CD14-positive monocyte (primary cell): ENCODE results near the gene PPP1R9B. TPM values are rescaled to one million over a fixed set of nuclear protein-coding genes. Genes with fewer than 3 reads are reported as not detected.

Experiments
- DNase-seq, 3 donors: peaks; one replicate each; pipeline ENCODE4 v3.0.0-alpha.2; 2011 to 2022
- H2AFZ ChIP-seq: 2 replicates; pipeline ENCODE4 v1.6.0; 2012; ENCODE audit warnings: mild to moderate bottlenecking, low read depth, low read length, inconsistent platforms; ENCODE audit not compliant: insufficient read depth, poor library complexity, severe bottlenecking
- H3K27ac ChIP-seq, 2 donors: 1 replicate in 1 of 2; 2 replicates in 1 of 2; pipeline ENCODE4 v1.5.1; 2012 to 2013; ENCODE audit warnings: low read length in 2 of 2, control low read depth in 1 of 2, inconsistent platforms in 1 of 2, low read depth in 1 of 2, mild to moderate bottlenecking in 1 of 2
- H3K27me3 ChIP-seq, 2 donors: one replicate each; pipeline versions ENCODE4 v1.6.0 to v1.6.1; 2011 to 2013; ENCODE audit warnings: low read length in 2 of 2; ENCODE audit not compliant: control insufficient read depth in 2 of 2, insufficient read depth in 2 of 2
- H3K36me3 ChIP-seq, 2 donors: replicated peaks in 1 of 2; 1 replicate in 1 of 2; 2 replicates in 1 of 2; pipeline versions ENCODE4 v1.5.1 to v1.6.1; 2012 to 2013; ENCODE audit warnings: low read length in 2 of 2, control low read depth in 1 of 2, inconsistent platforms in 1 of 2, mild to moderate bottlenecking in 1 of 2; ENCODE audit not compliant: insufficient read depth in 2 of 2, control insufficient read depth in 1 of 2
- H3K4me1 ChIP-seq, 2 donors: 1 replicate in 1 of 2; 2 replicates in 1 of 2; pipeline versions ENCODE4 v1.5.1 to v1.6.1; 2012 to 2013; ENCODE audit warnings: low read length in 2 of 2, control low read depth in 1 of 2, inconsistent platforms in 1 of 2, mild to moderate bottlenecking in 1 of 2, moderate library complexity in 1 of 2; ENCODE audit not compliant: insufficient read depth in 2 of 2, control insufficient read depth in 1 of 2
- H3K4me2 ChIP-seq: replicated peaks from 2 replicates; pipeline ENCODE3; 2012; ENCODE audit warnings: low read length, moderate library complexity, mild to moderate bottlenecking; ENCODE audit not compliant: poor library complexity, severe bottlenecking; ENCODE audit errors: extremely low read depth
- H3K4me3 ChIP-seq, 3 experiments: fragments of 200-600 bp in 1 of 3; sonication (generic) in 1 of 3; replicated peaks in 1 of 3; 1 replicate in 2 of 3; 2 replicates in 1 of 3; pipeline ENCODE4 v1.5.1; 2011 to 2013; ENCODE audit warnings: low read length in 3 of 3, mild to moderate bottlenecking in 3 of 3, control low read depth in 2 of 3, low read depth in 2 of 3, inconsistent platforms in 1 of 3, moderate library complexity in 1 of 3
- H3K79me2 ChIP-seq: 2 replicates; pipeline ENCODE4 v1.6.0; 2012; ENCODE audit warnings: mild to moderate bottlenecking, control low read depth, inconsistent platforms, low read length, moderate library complexity; ENCODE audit not compliant: insufficient read depth
- H3K9ac ChIP-seq: 2 replicates; pipeline ENCODE4 v1.6.0; 2017; ENCODE audit warnings: low read length, mild to moderate bottlenecking; ENCODE audit not compliant: insufficient read depth, poor library complexity, severe bottlenecking
- H3K9me3 ChIP-seq, 2 donors: replicated peaks in 1 of 2; 1 replicate in 1 of 2; 2 replicates in 1 of 2; pipeline versions ENCODE4 v1.5.1 to v1.6.1; 2012 to 2013; ENCODE audit warnings: low read length in 2 of 2, control low read depth in 1 of 2; ENCODE audit not compliant: control insufficient read depth in 1 of 2, insufficient read depth in 1 of 2
- H4K20me1 ChIP-seq: 2 replicates; pipeline ENCODE4 v1.6.0; 2012; ENCODE audit warnings: mild to moderate bottlenecking, low read length, control low read depth, moderate library complexity; ENCODE audit not compliant: insufficient read depth
- H3K27ac Mint-ChIP-seq, 7 donors: one replicate each; pipeline ENCODE4 v1.8.0; 2020; ENCODE audit warnings: mild to moderate bottlenecking in 7 of 7, mixed read lengths in 7 of 7, moderate library complexity in 6 of 7, inconsistent platforms in 2 of 7
- H3K27me3 Mint-ChIP-seq, 3 donors: one replicate each; pipeline ENCODE4 v1.8.0; 2021 to 2022; ENCODE audit warnings: low read depth in 3 of 3, mild to moderate bottlenecking in 3 of 3, mixed read lengths in 3 of 3, moderate library complexity in 3 of 3, inconsistent platforms in 1 of 3
- H3K36me3 Mint-ChIP-seq, 2 donors: one replicate each; pipeline ENCODE4 v1.8.0; 2020; ENCODE audit warnings: mixed read lengths in 2 of 2, inconsistent platforms in 1 of 2, mild to moderate bottlenecking in 1 of 2
- H3K4me1 Mint-ChIP-seq: one replicate; pipeline ENCODE4 v1.8.0; 2020; ENCODE audit warnings: mild to moderate bottlenecking, mixed read lengths
- H3K4me3 Mint-ChIP-seq, 2 donors: one replicate each; pipeline ENCODE4 v1.8.0; 2020; ENCODE audit warnings: mild to moderate bottlenecking in 2 of 2, mixed read lengths in 2 of 2, moderate library complexity in 1 of 2
- H3K9me3 Mint-ChIP-seq, 7 donors: one replicate each; pipeline ENCODE4 v1.8.0; 2020 to 2022; ENCODE audit warnings: mixed read lengths in 7 of 7, mild to moderate bottlenecking in 6 of 7, moderate library complexity in 6 of 7, inconsistent platforms in 2 of 7
- WGBS: methylation state at CpG from one replicate; pipeline ENCODE4 v1.1.5; 2013; ENCODE audit warnings: missing lambda C conversion rate; ENCODE audit not compliant: insufficient coverage; 5-methylcytosine and 5-hydroxymethylcytosine counted together
- intact Hi-C, 2 donors: fragments of 100-400 bp; cut with micrococcal nuclease; formaldehyde crosslinking; loops; one replicate each; pipeline versions ENCODE4 v1.15.0 to v1.15.1; 2023
- polyA plus RNA-seq, 3 donors: library from polyadenylated mRNA; depleted of rRNA in 1 of 3; unstranded in 2 of 3; stranded (reverse) in 1 of 3; fragments of 300-500 nt in 2 of 3; fragments of >200 nt in 1 of 3; fragmentation: Illumina TruSeq in 2 of 3; gene quantifications; 1 replicate in 2 of 3; 2 replicates in 1 of 3; pipeline ENCODE4 v1.2.3, GENCODE V29; 2012 to 2021
- TF ChIP-seq, protein P1 (sequence below): fragments of 200-600 bp; IDR thresholded peaks from one replicate; pipeline ENCODE4 v1.8.0; 2022; ENCODE audit warnings: antibody characterized with exemption, mild to moderate bottlenecking

Gene PPP1R9B
- polyA plus RNA-seq, 3 donors: 0.61 to 86.9 (median 1.3) TPM

GRCh38 chr17:50128441-50129352 is 21.8 kb downstream of the PPP1R9B start:
- H3K4me3 Mint-ChIP-seq: peak overlapping the region; percentile 45 to 95
- intact Hi-C loops: no loop called here
- Histone ChIP-seq H3K9me3 (peaks cover 3 to 13% of the 10 kb centered on the region in 2 donors), H3K4me2 (peak overlapping the region; percentile 42), H4K20me1 (peaks cover 31% of the 10 kb centered on the region), H3K9ac (no peak overlapping the region), H3K4me3 (peak overlapping the region in 1 of 3 experiments; percentile 49), H3K79me2 (no peaks in the 10 kb centered on the region), H3K27me3 (peaks cover 32 to 60% of the 10 kb centered on the region in 2 donors), H3K4me1 (peaks cover 24 to 36% of the 10 kb centered on the region in 2 donors), H3K27ac (no peak overlapping the region), H3K36me3 (peaks cover 5 to 10% of the 10 kb centered on the region in 2 donors), H2AFZ (no peak overlapping the region)
- WGBS: under 1% methylated on average over 14 of the region's 32 CpGs
- H3K27me3 Mint-ChIP-seq: peaks cover 66 to 81% (median 74%) of the 10 kb centered on the region in 3 donors
- H3K27ac Mint-ChIP-seq: peak overlapping the region in 3 of 7 donors; percentile 19 to 81 (median 64)
- H3K4me1 Mint-ChIP-seq: peaks cover 38% of the 10 kb centered on the region
- peaks cover 16 to 21% of the 10 kb centered on the region in 2 donors for H3K36me3 Mint-ChIP-seq
- H3K9me3 Mint-ChIP-seq: peaks cover 2 to 27% (median 18%) of the 10 kb centered on the region in 7 donors
- peak in 2 of 3 donors; percentile 17 to 32 for DNase-seq
- TF ChIP-seq, protein P1, sequence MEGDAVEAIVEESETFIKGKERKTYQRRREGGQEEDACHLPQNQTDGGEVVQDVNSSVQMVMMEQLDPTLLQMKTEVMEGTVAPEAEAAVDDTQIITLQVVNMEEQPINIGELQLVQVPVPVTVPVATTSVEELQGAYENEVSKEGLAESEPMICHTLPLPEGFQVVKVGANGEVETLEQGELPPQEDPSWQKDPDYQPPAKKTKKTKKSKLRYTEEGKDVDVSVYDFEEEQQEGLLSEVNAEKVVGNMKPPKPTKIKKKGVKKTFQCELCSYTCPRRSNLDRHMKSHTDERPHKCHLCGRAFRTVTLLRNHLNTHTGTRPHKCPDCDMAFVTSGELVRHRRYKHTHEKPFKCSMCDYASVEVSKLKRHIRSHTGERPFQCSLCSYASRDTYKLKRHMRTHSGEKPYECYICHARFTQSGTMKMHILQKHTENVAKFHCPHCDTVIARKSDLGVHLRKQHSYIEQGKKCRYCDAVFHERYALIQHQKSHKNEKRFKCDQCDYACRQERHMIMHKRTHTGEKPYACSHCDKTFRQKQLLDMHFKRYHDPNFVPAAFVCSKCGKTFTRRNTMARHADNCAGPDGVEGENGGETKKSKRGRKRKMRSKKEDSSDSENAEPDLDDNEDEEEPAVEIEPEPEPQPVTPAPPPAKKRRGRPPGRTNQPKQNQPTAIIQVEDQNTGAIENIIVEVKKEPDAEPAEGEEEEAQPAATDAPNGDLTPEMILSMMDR: no peak

DNA sequence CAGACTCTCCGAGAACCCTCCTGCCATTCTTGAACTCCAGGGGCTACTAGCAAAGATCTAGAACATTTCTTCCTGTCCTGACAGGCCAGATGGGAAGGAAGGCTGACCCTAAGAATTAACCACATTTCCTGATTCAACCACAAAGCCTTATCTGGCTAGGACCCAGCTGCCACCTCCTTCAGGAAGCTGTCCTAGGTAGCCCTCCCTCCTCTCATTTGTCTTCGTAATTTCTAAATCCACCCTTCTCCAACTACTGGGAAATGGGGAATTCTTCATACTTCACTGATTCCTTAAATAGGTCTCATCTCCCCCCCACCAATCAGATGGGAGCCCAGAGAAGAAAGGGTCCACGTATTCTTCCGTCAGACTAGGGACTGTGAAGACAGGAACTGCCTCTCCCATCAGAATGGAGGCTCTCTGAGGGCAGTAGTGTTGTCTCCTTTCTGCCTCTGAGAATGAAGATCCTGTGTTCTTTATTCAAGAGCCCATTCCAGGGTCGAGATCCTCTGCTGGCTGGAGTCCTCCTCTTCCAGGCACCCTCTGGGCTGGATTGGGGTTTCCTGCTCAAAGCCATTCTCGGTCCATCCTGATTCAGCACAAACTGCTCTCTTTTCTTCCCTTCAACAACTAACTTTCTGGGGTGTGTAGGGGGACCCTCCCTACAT is 22.6 kb downstream of the PPP1R9B start:
- intact Hi-C loops: no loop called here
- Histone ChIP-seq H3K4me2 (peak overlapping the region; percentile 12), H3K27ac (no peak overlapping the region), H3K9ac (no peak overlapping the region), H4K20me1 (peaks cover 23% of the 10 kb centered on the region), H3K4me3 (no peak overlapping the region), H3K36me3 (peaks cover 0 to under 1% of the 10 kb centered on the region in 2 donors), H3K9me3 (peaks cover 3 to 13% of the 10 kb centered on the region in 2 donors), H3K79me2 (no peaks in the 10 kb centered on the region), H3K27me3 (peaks cover 37 to 68% of the 10 kb centered on the region in 2 donors), H2AFZ (no peak overlapping the region), H3K4me1 (peaks cover 24 to 36% of the 10 kb centered on the region in 2 donors)
- peaks cover 2 to 27% (median 18%) of the 10 kb centered on the region in 7 donors for H3K9me3 Mint-ChIP-seq
- peak overlapping the region in 1 of 2 donors; percentile 95 for H3K4me3 Mint-ChIP-seq
- DNase-seq: peak in 2 of 3 donors; percentile 30 to 33
- WGBS: 13% methylated on average over 3 of the region's 6 CpGs
- peaks cover 11 to 14% of the 10 kb centered on the region in 2 donors for H3K36me3 Mint-ChIP-seq
- TF ChIP-seq, protein P1: no peak
- peaks cover 72 to 89% (median 82%) of the 10 kb centered on the region in 3 donors for H3K27me3 Mint-ChIP-seq
- H3K27ac Mint-ChIP-seq: no peak overlapping the region
- peaks cover 38% of the 10 kb centered on the region for H3K4me1 Mint-ChIP-seq
